ENCODE results near the gene NRP1.

- TF ChIP-seq CTCF (IDR thresholded peaks at IDR 0.05): no peak
- no peak for TF ChIP-seq FOXJ3 (CRISPR knock-in tag; IDR thresholded peaks at IDR 0.05; ENCODE audit: borderline replicate concordance)
- no peak for TF ChIP-seq MAX (CRISPR knock-in tag; IDR thresholded peaks at IDR 0.05)
- no peak for TF ChIP-seq AFF4 (CRISPR knock-in tag; IDR thresholded peaks at IDR 0.05; ENCODE audit: borderline replicate concordance)
- TF ChIP-seq ZNF263 (CRISPR knock-in tag; IDR thresholded peaks at IDR 0.05; ENCODE audit: low read depth): no peak
- no peak for TF ChIP-seq ETV6 (CRISPR knock-in tag; IDR thresholded peaks at IDR 0.05)
- no peak for TF ChIP-seq CREM (CRISPR knock-in tag; IDR thresholded peaks at IDR 0.05)
- TF ChIP-seq NR2C2 (CRISPR knock-in tag; IDR thresholded peaks at IDR 0.05): no peak
- TF ChIP-seq E2F5 (CRISPR knock-in tag; IDR thresholded peaks at IDR 0.05): no peak
- TF ChIP-seq JUN (CRISPR knock-in tag; IDR thresholded peaks at IDR 0.05): no peak
- TF ChIP-seq SMAD4 (CRISPR knock-in tag; IDR thresholded peaks at IDR 0.05): no peak
- TF ChIP-seq E2F1 (CRISPR knock-in tag; IDR thresholded peaks at IDR 0.05): no peak
- no peak for TF ChIP-seq TCF7 (CRISPR knock-in tag; IDR thresholded peaks at IDR 0.05; ENCODE audit: low read depth)
- TF ChIP-seq ESRRA (CRISPR knock-in tag; IDR thresholded peaks at IDR 0.05; ENCODE audit: borderline replicate concordance): no peak
These were observed 120.3 kb downstream of the NRP1 start for GRCh38 chr10:33214174-33214573.

All from WTC11 (cell line).